Neural progenitor cell (in vitro differentiated cells): Measurements from ENCODE around the gene TMCC1.

ENCODE experiments used
- EZH2 ChIP-seq: fragments of 200-600 bp; sonication (generic); IDR thresholded peaks from 2 replicates; pipeline ENCODE4 v1.6.1; 2017; ENCODE audit warnings: antibody characterized with exemption, mild to moderate bottlenecking, moderate library complexity
- TF ChIP-seq, protein P1 (sequence below): fragments of 200-600 bp; sonication (generic); IDR thresholded peaks from 2 replicates; pipeline ENCODE4 v1.5.1; 2017; ENCODE audit warnings: antibody characterized with exemption, mild to moderate bottlenecking

DNA sequence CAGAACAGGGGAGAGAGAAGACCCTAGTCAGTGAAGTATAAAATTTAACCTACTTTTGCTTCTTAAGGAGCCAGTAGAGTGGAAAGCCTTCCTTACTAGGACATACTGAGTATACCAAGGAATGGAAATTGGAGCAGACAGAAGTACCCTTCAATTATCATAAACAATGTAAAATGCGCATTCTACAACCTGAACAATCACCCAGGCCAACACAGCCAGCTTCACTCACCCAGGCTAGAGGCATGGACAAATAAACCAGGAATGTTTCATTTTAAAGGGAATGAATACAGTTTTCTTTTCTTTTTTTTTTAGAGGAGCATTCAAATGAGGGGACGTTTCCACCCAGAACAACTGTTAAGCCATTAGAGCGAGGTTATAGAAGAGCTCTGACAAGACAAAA lies 245.1 kb downstream of the TMCC1 start:
- TF ChIP-seq, protein P1, sequence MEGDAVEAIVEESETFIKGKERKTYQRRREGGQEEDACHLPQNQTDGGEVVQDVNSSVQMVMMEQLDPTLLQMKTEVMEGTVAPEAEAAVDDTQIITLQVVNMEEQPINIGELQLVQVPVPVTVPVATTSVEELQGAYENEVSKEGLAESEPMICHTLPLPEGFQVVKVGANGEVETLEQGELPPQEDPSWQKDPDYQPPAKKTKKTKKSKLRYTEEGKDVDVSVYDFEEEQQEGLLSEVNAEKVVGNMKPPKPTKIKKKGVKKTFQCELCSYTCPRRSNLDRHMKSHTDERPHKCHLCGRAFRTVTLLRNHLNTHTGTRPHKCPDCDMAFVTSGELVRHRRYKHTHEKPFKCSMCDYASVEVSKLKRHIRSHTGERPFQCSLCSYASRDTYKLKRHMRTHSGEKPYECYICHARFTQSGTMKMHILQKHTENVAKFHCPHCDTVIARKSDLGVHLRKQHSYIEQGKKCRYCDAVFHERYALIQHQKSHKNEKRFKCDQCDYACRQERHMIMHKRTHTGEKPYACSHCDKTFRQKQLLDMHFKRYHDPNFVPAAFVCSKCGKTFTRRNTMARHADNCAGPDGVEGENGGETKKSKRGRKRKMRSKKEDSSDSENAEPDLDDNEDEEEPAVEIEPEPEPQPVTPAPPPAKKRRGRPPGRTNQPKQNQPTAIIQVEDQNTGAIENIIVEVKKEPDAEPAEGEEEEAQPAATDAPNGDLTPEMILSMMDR, result no peak
- no peak for TF ChIP-seq EZH2
